Measurements from ENCODE around the gene TPD52L1. TPM values are rescaled to one million over a fixed set of nuclear protein-coding genes. Genes with fewer than 3 reads are reported as not detected.

TPD52L1 gene
- total and polyA plus RNA-seq, 2 donors (not counting 3 experiments of a cell fraction or from before 2014, with no cell fraction given), result 0.29 to 0.37 TPM

DNA sequence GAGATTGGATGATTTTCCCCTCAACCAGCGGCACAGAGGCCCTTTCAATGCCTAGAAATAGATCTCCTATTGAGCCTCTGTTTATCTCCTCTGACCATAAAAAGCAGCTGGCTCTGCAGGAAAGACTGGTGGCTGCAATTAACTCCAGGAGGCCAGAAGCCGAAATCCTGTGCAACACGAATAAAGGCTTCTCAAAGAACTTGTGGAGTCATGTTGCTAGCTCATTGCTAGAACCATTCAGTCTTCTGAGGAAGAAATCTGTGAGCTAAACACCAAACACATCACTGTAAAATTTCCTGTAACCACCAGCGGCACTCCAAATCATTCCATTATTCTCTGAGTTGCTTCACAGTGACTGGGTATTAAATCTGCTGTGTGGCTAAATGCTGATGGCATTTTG lies 49.1 kb upstream of the TPD52L1 start:
- Histone ChIP-seq H3K27ac (ENCODE audit: insufficient read depth, low read depth, low read length) (no peak overlapping the region), H3K36me3 (ENCODE audit: control insufficient read depth in 2 of 2, extremely low read depth in 1 of 2, insufficient read depth in 2 of 2, low read length in 2 of 2) (no peaks in the 10 kb centered on the region), H3K9me1 (replicated peaks; ENCODE audit: control insufficient read depth, extremely low read depth, insufficient read depth, low read length) (no peaks in the 10 kb centered on the region), H2AFZ (ENCODE audit: low read depth, low read length) (peak overlapping the region; percentile 76), H3K9me3 (replicated peaks; ENCODE audit: control insufficient read depth, insufficient read depth, low read length) (no peaks in the 10 kb centered on the region), H3K4me1 (ENCODE audit: control insufficient read depth, extremely low read depth, insufficient read depth, low read length) (peaks cover 23% of the 10 kb centered on the region), H3K79me2 (ENCODE audit: control insufficient read depth, insufficient read depth, low read length) (no peaks in the 10 kb centered on the region), H3K4me2 (ENCODE audit: insufficient read depth, low read length) (no peak overlapping the region), H3K27me3 (ENCODE audit: control insufficient read depth in 2 of 2, insufficient read depth in 2 of 2, low read length in 2 of 2) (no peaks in the 10 kb centered on the region), H4K20me1 (replicated peaks; ENCODE audit: control insufficient read depth, extremely low read depth, insufficient read depth, low read length) (no peaks in the 10 kb centered on the region), H3K9ac (replicated peaks; ENCODE audit: extremely low read depth, insufficient read depth, low read length) (no peak overlapping the region), H3K4me3 (replicated peaks in 1 of 3; ENCODE audit: insufficient read depth in 1 of 3, low read depth in 1 of 3, low read length in 3 of 3) (no peak overlapping the region)
- DNase-seq (ENCODE audit: low read depth, low spot score) (peak; percentile 22), FAIRE-seq (peak; percentile 42)
- dilution Hi-C loops (cut with MboI; ENCODE audit: extremely low pct_ligation_motif_present, low sequenced_read_pairs) (loop anchor here (25.0 kb wide), 1 partner anchor 242 kb away; no protein-coding TSS in a partner anchor), intact Hi-C loops (cut with micrococcal nuclease) (no loop called here)
- no TSS peak for BruUV-seq (replicated peaks)
- CTCF ChIA-PET, result interaction anchor here (0.6 to 1.8 kb wide), 3 partner anchors 9 to 234 kb away, joined by 4 to 9 read pairs (median 5); no protein-coding TSS in a partner anchor
- TF ChIP-seq GATA2 (IDR thresholded peaks at IDR 0.05; ENCODE audit: insufficient read depth, insufficient read length, low read depth, low read length), result no peak
- TF ChIP-seq POLR2AphosphoS5 (IDR thresholded peaks at IDR 0.05; ENCODE audit: insufficient read depth, low read depth, low read length), result no peak
- TF ChIP-seq JUN (IDR thresholded peaks at IDR 0.05; ENCODE audit: borderline replicate concordance, insufficient read depth, insufficient read length, low read depth), result no peak
- no peak for TF ChIP-seq FOS (IDR thresholded peaks at IDR 0.05; ENCODE audit: borderline replicate concordance, insufficient read depth, low read length)
- TF ChIP-seq EZH2 (IDR thresholded peaks at IDR 0.05; ENCODE audit: borderline replicate concordance, low read depth, low read length, severe bottlenecking), result no peak
- TF ChIP-seq, protein P1, sequence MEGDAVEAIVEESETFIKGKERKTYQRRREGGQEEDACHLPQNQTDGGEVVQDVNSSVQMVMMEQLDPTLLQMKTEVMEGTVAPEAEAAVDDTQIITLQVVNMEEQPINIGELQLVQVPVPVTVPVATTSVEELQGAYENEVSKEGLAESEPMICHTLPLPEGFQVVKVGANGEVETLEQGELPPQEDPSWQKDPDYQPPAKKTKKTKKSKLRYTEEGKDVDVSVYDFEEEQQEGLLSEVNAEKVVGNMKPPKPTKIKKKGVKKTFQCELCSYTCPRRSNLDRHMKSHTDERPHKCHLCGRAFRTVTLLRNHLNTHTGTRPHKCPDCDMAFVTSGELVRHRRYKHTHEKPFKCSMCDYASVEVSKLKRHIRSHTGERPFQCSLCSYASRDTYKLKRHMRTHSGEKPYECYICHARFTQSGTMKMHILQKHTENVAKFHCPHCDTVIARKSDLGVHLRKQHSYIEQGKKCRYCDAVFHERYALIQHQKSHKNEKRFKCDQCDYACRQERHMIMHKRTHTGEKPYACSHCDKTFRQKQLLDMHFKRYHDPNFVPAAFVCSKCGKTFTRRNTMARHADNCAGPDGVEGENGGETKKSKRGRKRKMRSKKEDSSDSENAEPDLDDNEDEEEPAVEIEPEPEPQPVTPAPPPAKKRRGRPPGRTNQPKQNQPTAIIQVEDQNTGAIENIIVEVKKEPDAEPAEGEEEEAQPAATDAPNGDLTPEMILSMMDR (IDR thresholded peaks at IDR 0.05; ENCODE audit: extremely low read depth in 1 of 2, insufficient read depth in 1 of 2, low read depth in 1 of 2, low read length in 2 of 2), result no peak
- TF ChIP-seq MYC (IDR thresholded peaks at IDR 0.05; ENCODE audit: low read depth, low read length), result no peak
- no peak for TF ChIP-seq POLR2A (IDR thresholded peaks at IDR 0.05; ENCODE audit: low read depth, low read length)
- TF ChIP-seq MAX (IDR thresholded peaks at IDR 0.05; ENCODE audit: insufficient read depth, insufficient read length), result no peak
- POLR2A ChIA-PET, result no interaction called here

Data from endothelial cell of umbilical vein (primary cell).